Measurements from ENCODE around the gene SMLR1. TPM values are rescaled to one million over a fixed set of nuclear protein-coding genes. Genes with fewer than 3 reads are reported as not detected.

The SMLR1 gene
- polyA plus RNA-seq, 4 donors, result 1.4 to 48.1 (median 26.3) TPM

DNA sequence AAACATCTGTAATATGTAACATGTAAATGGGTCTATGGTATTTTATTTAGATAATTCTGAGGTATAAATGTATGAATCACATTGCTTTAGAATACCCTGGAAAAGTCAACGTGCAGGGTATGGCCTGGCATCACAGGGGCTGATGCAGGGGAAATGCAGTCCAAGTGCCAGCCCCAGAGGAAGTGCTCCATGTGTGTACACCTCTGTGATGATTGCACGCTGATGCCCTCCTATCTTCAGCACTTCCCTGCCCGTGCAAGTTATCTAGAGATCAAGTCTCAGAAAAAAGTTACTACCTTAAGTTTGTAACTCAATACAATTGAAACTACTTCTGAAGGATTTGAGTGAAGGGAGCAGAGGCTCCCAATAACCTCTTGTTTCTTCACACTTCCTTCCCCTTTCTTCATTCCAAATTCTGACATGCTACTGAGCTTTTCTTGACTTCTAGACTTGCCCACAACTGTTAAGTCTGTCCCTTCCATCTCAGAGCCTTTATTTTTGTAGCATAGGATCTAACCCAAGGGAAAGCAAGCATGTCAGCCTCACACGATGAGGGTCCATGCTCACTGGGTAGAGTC, 2.2 kb downstream of the SMLR1 start:
- H3K4me3 ChIP-seq (ENCODE audit: low read depth in 1 of 3, low read length in 3 of 3), result peak overlapping the region in 2 of 3 donors; percentile 39 to 73
- 63 to 72% (median 66%) methylated on average over 4 of the region's 4 CpGs for WGBS, 3 donors
- FAIRE-seq (no peak), DNase-seq (no peak)
- H3K27ac ChIP-seq (ENCODE audit: low read depth in 1 of 3, low read length in 2 of 3), result no peak overlapping the region
- H3K9me3 ChIP-seq (ENCODE audit: control insufficient read depth in 2 of 2, insufficient read depth in 1 of 2, low read depth in 1 of 2, low read length in 1 of 2), result no peaks in the 10 kb centered on the region
- peaks cover 0 to 5% (median 0%) of the 10 kb centered on the region in 3 donors for H3K36me3 ChIP-seq (ENCODE audit: control insufficient read depth in 3 of 3, insufficient read depth in 2 of 3, low read depth in 1 of 3, low read length in 3 of 3)
- H3K27me3 ChIP-seq (ENCODE audit: control insufficient read depth in 3 of 3, insufficient read depth in 3 of 3, low read length in 3 of 3), result no peaks in the 10 kb centered on the region
- H3K4me1 ChIP-seq (ENCODE audit: control insufficient read depth in 3 of 3, insufficient read depth in 2 of 3, low read depth in 1 of 3, low read length in 2 of 3), result peaks cover 0 to 12% (median 3%) of the 10 kb centered on the region in 3 donors

GRCh38 chr6:130831607-130832006, 4.4 kb downstream of the SMLR1 start:
- no peak overlapping the region for H3K27ac ChIP-seq (ENCODE audit: low read depth in 1 of 3, low read length in 2 of 3)
- FAIRE-seq, result no peak
- H3K36me3 ChIP-seq (ENCODE audit: control insufficient read depth in 3 of 3, insufficient read depth in 2 of 3, low read depth in 1 of 3, low read length in 3 of 3), result peaks cover 0 to 8% (median 3%) of the 10 kb centered on the region in 3 donors
- 76 to 96% (median 91%) methylated on average over 5 of the region's 5 CpGs for WGBS, 3 donors
- no peak overlapping the region for H3K4me3 ChIP-seq (ENCODE audit: low read depth in 1 of 3, low read length in 3 of 3)
- H3K9me3 ChIP-seq (ENCODE audit: control insufficient read depth in 2 of 2, insufficient read depth in 1 of 2, low read depth in 1 of 2, low read length in 1 of 2), result no peaks in the 10 kb centered on the region
- no peak for DNase-seq
- H3K27me3 ChIP-seq (ENCODE audit: control insufficient read depth in 3 of 3, insufficient read depth in 3 of 3, low read length in 3 of 3), result no peaks in the 10 kb centered on the region
- peaks cover 0 to 5% (median under 1%) of the 10 kb centered on the region in 3 donors for H3K4me1 ChIP-seq (ENCODE audit: control insufficient read depth in 3 of 3, insufficient read depth in 2 of 3, low read depth in 1 of 3, low read length in 2 of 3)

- Histone ChIP-seq H3K27ac (ENCODE audit: low read depth in 1 of 3, low read length in 2 of 3) (no peak overlapping the region), H3K27me3 (ENCODE audit: control insufficient read depth in 3 of 3, insufficient read depth in 3 of 3, low read length in 3 of 3) (no peaks in the 10 kb centered on the region), H3K36me3 (ENCODE audit: control insufficient read depth in 3 of 3, insufficient read depth in 2 of 3, low read depth in 1 of 3, low read length in 3 of 3) (peaks cover 0 to 11% (median 7%) of the 10 kb centered on the region in 3 donors), H3K9me3 (ENCODE audit: control insufficient read depth in 2 of 2, insufficient read depth in 1 of 2, low read depth in 1 of 2, low read length in 1 of 2) (no peaks in the 10 kb centered on the region), H3K4me3 (ENCODE audit: low read depth in 1 of 3, low read length in 3 of 3) (no peak overlapping the region), H3K4me1 (ENCODE audit: control insufficient read depth in 3 of 3, insufficient read depth in 2 of 3, low read depth in 1 of 3, low read length in 2 of 3) (peaks cover 0 to 3% (median 0%) of the 10 kb centered on the region in 3 donors)
- FAIRE-seq, result no peak
- DNase-seq, result no peak
- 35 to 87% (median 42%) methylated on average over 1 of the region's 1 CpG for WGBS, 3 donors
Measured at GRCh38 chr6:130833569-130833968, 6.4 kb downstream of the SMLR1 start.

DNA sequence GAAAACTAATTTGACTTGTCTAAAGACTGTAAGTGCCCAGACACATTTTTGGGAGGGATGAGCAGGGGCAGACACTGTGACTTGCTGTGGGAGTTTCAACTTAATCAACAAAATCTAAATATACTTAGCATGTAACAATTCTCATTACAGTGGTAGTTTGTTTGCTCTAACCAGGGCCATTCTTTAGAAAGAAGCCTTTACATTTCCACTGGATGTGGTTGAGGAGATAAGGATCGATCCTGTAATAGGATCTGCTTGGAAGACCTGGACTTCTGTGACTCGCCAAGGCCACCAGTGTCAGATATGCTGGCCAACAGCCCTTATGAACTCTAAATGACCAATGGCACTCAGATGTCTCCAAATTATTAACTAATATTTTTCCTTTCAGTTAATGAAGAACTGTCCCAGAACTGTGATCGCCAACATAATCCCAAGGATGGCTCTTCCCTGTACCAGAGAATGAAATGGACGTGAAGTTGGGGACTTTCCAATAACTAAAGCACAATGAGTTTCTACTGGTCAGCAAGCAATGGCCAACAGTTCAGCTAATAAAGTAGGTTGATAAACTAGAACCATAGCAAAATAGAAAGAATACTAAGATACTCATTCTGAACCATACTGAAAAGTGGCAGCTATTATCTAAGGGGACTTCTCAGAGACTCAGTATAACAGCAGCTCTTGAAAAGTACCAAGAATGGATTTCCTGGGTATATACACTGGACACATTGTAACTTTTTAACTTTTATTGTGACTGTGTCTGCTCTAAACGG, 7.5 kb downstream of the SMLR1 start:
- DNase-seq (no peak), FAIRE-seq (no peak)
- H3K4me3 ChIP-seq (ENCODE audit: low read depth in 1 of 3, low read length in 3 of 3), result no peak overlapping the region
- WGBS, 3 donors, result 90 to 95% (median 94%) methylated on average over 5 of the region's 5 CpGs
- peaks cover 0 to 14% (median 11%) of the 10 kb centered on the region in 3 donors for H3K36me3 ChIP-seq (ENCODE audit: control insufficient read depth in 3 of 3, insufficient read depth in 2 of 3, low read depth in 1 of 3, low read length in 3 of 3)
- no peaks in the 10 kb centered on the region for H3K27me3 ChIP-seq (ENCODE audit: control insufficient read depth in 3 of 3, insufficient read depth in 3 of 3, low read length in 3 of 3)
- H3K9me3 ChIP-seq (ENCODE audit: control insufficient read depth in 2 of 2, insufficient read depth in 1 of 2, low read depth in 1 of 2, low read length in 1 of 2), result no peaks in the 10 kb centered on the region
- peaks cover 0 to 3% (median 0%) of the 10 kb centered on the region in 3 donors for H3K4me1 ChIP-seq (ENCODE audit: control insufficient read depth in 3 of 3, insufficient read depth in 2 of 3, low read depth in 1 of 3, low read length in 2 of 3)
- no peak overlapping the region for H3K27ac ChIP-seq (ENCODE audit: low read depth in 1 of 3, low read length in 2 of 3)

GRCh38 chr6:130836055-130836640, 8.9 kb downstream of the SMLR1 start:
- H3K27me3 ChIP-seq (ENCODE audit: control insufficient read depth in 3 of 3, insufficient read depth in 3 of 3, low read length in 3 of 3), result no peaks in the 10 kb centered on the region
- FAIRE-seq, result no peak
- H3K27ac ChIP-seq (ENCODE audit: low read depth in 1 of 3, low read length in 2 of 3), result no peak overlapping the region
- H3K4me1 ChIP-seq (ENCODE audit: control insufficient read depth in 3 of 3, insufficient read depth in 2 of 3, low read depth in 1 of 3, low read length in 2 of 3), result peaks cover 0 to 3% (median 0%) of the 10 kb centered on the region in 3 donors
- H3K4me3 ChIP-seq (ENCODE audit: low read depth in 1 of 3, low read length in 3 of 3), result no peak overlapping the region
- H3K9me3 ChIP-seq (ENCODE audit: control insufficient read depth in 2 of 2, insufficient read depth in 1 of 2, low read depth in 1 of 2, low read length in 1 of 2), result no peaks in the 10 kb centered on the region
- WGBS, 3 donors, result 77 to 87% (median 82%) methylated on average over 3 of the region's 3 CpGs
- H3K36me3 ChIP-seq (ENCODE audit: control insufficient read depth in 3 of 3, insufficient read depth in 2 of 3, low read depth in 1 of 3, low read length in 3 of 3), result peaks cover 2 to 12% (median 11%) of the 10 kb centered on the region in 3 donors
- no peak for DNase-seq

DNA sequence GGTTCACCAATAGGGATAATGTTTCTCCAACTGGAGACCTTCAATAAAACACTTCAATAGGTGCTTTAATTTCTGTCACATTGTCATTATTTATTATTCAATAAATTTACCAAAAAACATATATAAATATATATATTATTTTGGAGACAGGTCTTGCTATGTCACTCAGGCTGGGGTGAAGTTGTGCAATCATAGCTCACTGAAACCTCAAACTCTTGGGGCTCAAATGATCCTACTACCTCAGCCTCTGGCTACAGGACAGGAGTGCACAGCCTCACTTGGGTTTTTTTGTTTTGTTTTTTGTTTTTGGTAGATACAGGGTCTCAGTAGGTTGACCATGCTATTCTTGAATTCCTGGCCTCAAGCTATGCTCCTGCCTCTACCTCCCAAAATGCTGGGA, 9.9 kb downstream of the SMLR1 start:
- no peak for DNase-seq
- no peak for FAIRE-seq
- no peaks in the 10 kb centered on the region for H3K9me3 ChIP-seq (ENCODE audit: control insufficient read depth in 2 of 2, insufficient read depth in 1 of 2, low read depth in 1 of 2, low read length in 1 of 2)
- no peak overlapping the region for H3K27ac ChIP-seq (ENCODE audit: low read depth in 1 of 3, low read length in 2 of 3)
- H3K27me3 ChIP-seq (ENCODE audit: control insufficient read depth in 3 of 3, insufficient read depth in 3 of 3, low read length in 3 of 3), result no peaks in the 10 kb centered on the region
- H3K4me1 ChIP-seq (ENCODE audit: control insufficient read depth in 3 of 3, insufficient read depth in 2 of 3, low read depth in 1 of 3, low read length in 2 of 3), result peaks cover 0 to 3% (median 0%) of the 10 kb centered on the region in 3 donors
- no peak overlapping the region for H3K4me3 ChIP-seq (ENCODE audit: low read depth in 1 of 3, low read length in 3 of 3)
- H3K36me3 ChIP-seq (ENCODE audit: control insufficient read depth in 3 of 3, insufficient read depth in 2 of 3, low read depth in 1 of 3, low read length in 3 of 3), result peaks cover 2 to 15% (median 11%) of the 10 kb centered on the region in 3 donors

DNA sequence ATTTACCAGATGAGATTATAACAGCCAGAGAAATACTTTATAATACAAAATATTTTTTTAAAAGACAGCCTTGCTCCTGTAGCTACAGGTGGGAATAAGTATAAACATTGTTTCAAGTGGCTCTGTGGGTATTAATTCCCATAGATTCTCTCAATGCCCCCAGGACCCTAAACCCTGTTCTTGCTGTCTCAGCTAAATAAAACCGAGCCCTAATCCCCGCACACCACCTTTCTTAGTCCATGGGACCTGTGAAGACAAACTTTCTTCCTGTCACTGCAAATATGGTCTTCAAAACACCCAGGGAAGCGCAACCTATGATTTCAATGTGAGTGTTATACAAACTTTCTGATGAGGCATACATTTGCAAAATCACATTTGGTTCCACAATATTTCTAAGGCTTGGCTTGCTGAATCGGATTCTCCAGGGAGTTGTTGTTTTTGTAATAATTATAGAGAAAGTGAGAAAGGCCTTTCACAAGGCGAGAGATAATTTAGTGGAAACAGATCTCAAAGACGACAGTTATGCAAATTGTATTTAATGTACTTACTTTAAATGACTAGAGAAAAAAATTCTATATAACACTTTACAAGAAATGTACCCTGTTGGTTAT, 11.1 kb downstream of the SMLR1 start:
- 93 to 97% (median 95%) methylated on average over 6 of the region's 6 CpGs for WGBS, 3 donors
- Histone ChIP-seq H3K9me3 (ENCODE audit: control insufficient read depth in 2 of 2, insufficient read depth in 1 of 2, low read depth in 1 of 2, low read length in 1 of 2) (no peaks in the 10 kb centered on the region), H3K4me1 (ENCODE audit: control insufficient read depth in 3 of 3, insufficient read depth in 2 of 3, low read depth in 1 of 3, low read length in 2 of 3) (no peaks in the 10 kb centered on the region), H3K4me3 (ENCODE audit: low read depth in 1 of 3, low read length in 3 of 3) (no peak overlapping the region), H3K27me3 (ENCODE audit: control insufficient read depth in 3 of 3, insufficient read depth in 3 of 3, low read length in 3 of 3) (no peaks in the 10 kb centered on the region), H3K36me3 (ENCODE audit: control insufficient read depth in 3 of 3, insufficient read depth in 2 of 3, low read depth in 1 of 3, low read length in 3 of 3) (peaks cover 2 to 13% (median 11%) of the 10 kb centered on the region in 3 donors), H3K27ac (ENCODE audit: low read depth in 1 of 3, low read length in 2 of 3) (no peak overlapping the region)
- DNase-seq, result no peak
- FAIRE-seq, result no peak

GRCh38 chr6:130838951-130839350, 11.7 kb downstream of the SMLR1 start:
- Histone ChIP-seq H3K4me3 (ENCODE audit: low read depth in 1 of 3, low read length in 3 of 3) (no peak overlapping the region), H3K36me3 (ENCODE audit: control insufficient read depth in 3 of 3, insufficient read depth in 2 of 3, low read depth in 1 of 3, low read length in 3 of 3) (peaks cover 2 to 13% (median 11%) of the 10 kb centered on the region in 3 donors), H3K4me1 (ENCODE audit: control insufficient read depth in 3 of 3, insufficient read depth in 2 of 3, low read depth in 1 of 3, low read length in 2 of 3) (no peaks in the 10 kb centered on the region), H3K9me3 (ENCODE audit: control insufficient read depth in 2 of 2, insufficient read depth in 1 of 2, low read depth in 1 of 2, low read length in 1 of 2) (no peaks in the 10 kb centered on the region), H3K27ac (ENCODE audit: low read depth in 1 of 3, low read length in 2 of 3) (no peak overlapping the region), H3K27me3 (ENCODE audit: control insufficient read depth in 3 of 3, insufficient read depth in 3 of 3, low read length in 3 of 3) (no peaks in the 10 kb centered on the region)
- no peak for DNase-seq
- FAIRE-seq, result no peak
- WGBS, 3 donors, result 71 to 93% (median 86%) methylated on average over 5 of the region's 5 CpGs
